GM19463 (cell line): ENCODE measurements around the gene LPAR1.
"Not testable (repeated sequence)": the region's sequence is repeated elsewhere in the genome, so short reads cannot be mapped to it uniquely, and the experiment has no call there.

ENCODE experiments used
- ATAC-seq: cut with Tn5 transposase; IDR thresholded peaks from one replicate; pipeline ENCODE4 v1.9.1; 2021; ENCODE audit warnings: mild to moderate bottlenecking, moderate library complexity; ENCODE audit not compliant: unreplicated experiment

Gene LPAR1

GRCh38 chr9:110886832-110887231 is 151.4 kb downstream of the LPAR1 start:
- ATAC-seq: no peak

GRCh38 chr9:110880189-110880588 is 158.1 kb downstream of the LPAR1 start:
- no peak for ATAC-seq

DNA sequence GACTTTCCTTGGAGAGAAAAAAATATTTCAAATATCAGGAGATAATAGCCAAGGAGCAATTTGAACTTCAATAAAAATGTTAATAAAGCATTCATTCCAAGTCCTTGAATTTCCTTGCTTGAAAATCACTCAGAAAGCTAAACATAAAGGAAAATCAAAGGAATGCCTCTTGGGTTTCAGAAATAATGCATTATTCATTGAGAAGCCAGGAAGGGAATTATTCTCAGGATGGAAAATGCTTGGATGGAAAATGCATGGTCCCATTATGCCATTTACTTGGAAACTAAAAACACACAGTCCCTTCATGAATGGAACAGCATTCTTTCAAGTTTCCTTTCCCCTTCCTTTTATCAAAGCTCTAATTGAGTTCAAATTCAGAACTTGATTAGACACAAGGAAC is 160.9 kb downstream of the LPAR1 start:
- ATAC-seq: no peak

GRCh38 chr9:110876929-110877328 is 161.3 kb downstream of the LPAR1 start:
- ATAC-seq: no peak

- ATAC-seq: peak; percentile 85
These were observed 163.2 kb downstream of the LPAR1 start for GRCh38 chr9:110874963-110875674.

GRCh38 chr9:110872920-110873319 is 165.3 kb downstream of the LPAR1 start:
- no peak for ATAC-seq

- ATAC-seq: no peak
These were observed 166.5 kb downstream of the LPAR1 start for GRCh38 chr9:110871736-110872135.

DNA sequence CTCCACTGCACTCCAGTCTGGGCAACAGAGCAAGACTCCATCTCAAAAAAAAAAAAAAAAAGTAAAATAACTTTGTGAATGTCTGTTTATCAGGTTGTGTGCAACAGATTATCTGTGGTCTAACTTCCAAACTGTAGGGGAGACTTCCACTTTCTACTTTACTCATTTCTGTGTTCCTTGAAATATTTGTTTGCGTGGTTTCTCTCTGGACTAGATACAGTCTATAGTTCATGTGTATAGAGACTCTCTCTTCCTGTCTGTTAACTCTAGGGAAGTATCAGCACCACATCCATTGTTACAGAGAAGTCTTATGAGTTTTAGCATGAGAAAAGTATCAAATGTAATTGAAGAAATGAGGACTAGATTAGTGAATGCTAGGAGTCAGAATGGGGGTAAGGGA is 168.3 kb downstream of the LPAR1 start:
- ATAC-seq: no peak

GRCh38 chr9:110864011-110864410 is 174.3 kb downstream of the LPAR1 start:
- no peak for ATAC-seq

- ATAC-seq: not testable (repeated sequence)
These were observed 176.7 kb downstream of the LPAR1 start for GRCh38 chr9:110861370-110862110.

GRCh38 chr9:110856772-110857171 is 181.5 kb downstream of the LPAR1 start:
- ATAC-seq: no peak

DNA sequence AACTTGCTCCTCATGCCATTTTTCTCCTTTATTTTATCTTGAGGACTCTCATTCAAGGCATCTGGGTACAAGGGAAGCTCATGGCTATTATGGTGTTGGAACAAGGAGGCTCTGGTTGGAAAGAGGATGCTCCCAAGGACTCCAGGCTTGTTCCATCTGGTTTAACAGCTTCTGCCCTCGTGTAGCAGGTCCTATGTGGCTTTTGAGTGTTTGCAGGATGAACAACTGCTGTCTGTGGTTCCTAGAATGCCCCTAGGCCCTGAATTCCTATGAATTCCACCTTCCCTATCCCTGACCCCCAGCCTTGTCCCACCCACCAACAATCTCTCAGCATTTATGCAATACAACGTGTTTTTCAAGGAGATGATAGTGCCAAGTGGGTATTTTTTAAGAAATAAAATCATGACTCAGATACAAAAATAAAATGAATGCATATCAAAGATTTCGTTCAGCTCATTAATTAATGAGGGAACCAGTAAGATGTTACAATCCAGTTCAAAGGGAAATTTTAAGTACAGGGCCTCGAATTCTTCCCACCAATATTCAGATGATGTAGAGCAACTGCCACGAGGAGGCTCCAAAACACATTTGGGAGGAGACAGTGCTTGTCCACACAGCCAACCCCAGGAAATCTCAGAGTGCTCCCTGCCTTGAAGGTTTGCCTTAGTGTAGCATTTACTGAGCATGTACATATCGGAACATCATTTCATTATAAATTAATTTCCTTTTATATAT is 187.7 kb downstream of the LPAR1 start:
- ATAC-seq: no peak

GRCh38 chr9:110847671-110848070 is 190.6 kb downstream of the LPAR1 start:
- ATAC-seq: no peak

DNA sequence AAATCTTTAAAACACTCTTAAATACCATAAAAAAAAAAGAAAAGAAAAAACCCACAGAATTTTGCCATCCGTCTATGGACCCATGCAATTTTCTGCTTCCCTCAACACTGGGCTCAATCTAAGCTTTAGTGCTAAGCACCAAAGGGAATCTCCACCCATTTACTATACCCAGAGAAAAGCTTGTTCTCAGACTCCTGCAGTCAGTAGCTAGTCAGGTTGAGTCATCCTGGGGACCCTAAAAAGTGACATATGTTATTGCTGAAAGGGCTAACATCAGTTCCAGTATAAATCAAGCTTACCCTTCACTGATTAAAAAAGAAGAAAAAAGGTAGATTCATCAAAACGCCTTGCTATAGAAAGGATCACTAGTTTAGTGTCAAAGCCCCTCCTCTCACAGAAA is 192.1 kb downstream of the LPAR1 start:
- no peak for ATAC-seq

DNA sequence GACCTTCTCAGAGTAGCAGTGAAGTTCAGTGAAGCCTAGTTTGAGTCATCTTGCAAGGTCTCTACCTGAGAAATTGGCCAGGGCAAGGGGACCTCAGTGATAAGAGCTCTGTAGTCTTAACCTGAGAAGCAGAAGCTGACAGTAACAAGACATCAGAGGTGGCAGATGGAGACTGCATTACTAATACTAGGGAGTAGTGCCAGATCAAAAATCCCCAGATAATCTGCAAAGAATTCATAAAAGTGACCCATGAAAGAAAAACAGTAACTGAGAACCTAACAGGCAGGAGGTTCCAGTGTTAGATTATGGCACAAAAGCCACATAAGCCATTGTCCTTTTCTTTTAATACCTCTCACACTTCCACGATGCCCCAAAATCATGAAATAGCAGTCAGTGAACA is 194.1 kb downstream of the LPAR1 start:
- no peak for ATAC-seq

DNA sequence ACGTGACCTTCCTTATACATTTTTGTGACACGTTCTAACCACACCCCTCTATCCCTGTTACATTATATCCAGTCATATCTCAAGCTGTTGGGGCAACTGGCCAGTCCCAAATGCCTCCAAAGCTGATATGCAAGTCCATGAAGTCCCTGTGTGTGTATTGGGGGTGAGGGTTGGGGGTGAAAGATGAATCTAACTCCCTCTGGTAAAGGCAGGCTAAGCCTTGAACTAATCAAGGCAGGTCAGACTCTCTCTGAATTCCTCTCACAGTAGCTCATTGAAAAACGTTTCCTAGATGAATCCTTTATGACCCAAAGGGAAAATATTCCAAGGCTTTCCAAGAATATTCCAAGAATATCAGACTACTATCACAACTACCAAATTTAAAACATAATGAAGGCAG is 195.3 kb downstream of the LPAR1 start:
- no peak for ATAC-seq

GRCh38 chr9:110842169-110842568 is 196.1 kb downstream of the LPAR1 start:
- ATAC-seq: no peak

DNA sequence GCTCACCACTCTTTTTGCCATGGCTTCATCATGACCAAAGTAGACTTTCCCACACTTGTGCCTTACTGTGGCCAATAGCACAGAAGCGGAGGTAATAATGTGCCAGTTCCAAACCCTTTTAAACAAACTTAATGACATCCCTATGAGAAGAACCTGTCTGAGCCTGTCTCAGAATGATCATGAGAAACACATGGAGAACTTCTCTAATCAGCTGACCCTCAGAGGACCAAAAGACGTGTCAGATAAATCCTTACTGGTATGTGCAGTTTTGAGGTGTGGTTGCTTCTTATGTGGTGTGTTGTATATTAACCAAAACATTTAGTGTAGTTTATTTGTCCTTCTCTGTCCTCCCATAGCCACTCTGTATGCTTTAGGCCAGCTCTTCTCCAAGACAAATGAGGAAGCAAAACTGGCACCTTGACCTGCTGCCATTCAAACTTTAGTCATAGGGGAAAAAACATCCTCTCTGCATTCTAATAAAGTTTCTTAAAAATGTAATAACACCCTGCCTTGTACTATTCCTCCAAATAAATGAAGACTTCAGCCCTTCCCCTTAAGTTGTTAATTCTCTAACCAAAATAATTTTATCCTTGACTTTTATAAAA is 200.8 kb downstream of the LPAR1 start:
- peak; percentile 86 for ATAC-seq

DNA sequence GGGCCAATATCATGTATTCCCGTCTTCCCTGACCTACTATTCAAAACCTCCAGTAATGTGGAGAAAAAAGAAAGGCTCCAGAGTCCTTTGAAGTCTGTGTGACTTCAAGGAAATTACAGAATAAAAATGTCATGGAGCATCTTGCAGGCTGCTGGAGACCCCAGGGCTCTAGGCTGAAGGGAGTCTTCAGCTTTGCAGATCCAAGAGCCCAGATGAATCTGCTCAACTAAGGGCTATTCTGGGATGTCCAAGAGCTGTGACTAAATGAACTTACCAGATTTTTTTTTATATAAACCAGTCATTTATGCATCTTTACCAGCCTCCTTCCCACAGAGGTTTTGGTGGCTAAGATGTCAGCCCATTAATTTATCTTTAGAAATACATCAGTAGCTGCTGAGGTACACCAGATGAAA is 202.4 kb downstream of the LPAR1 start:
- no peak for ATAC-seq

- ATAC-seq: no peak
These were observed 202.9 kb downstream of the LPAR1 start for GRCh38 chr9:110835404-110835803.

GRCh38 chr9:110832926-110833325 is 205.3 kb downstream of the LPAR1 start:
- ATAC-seq: no peak
